ENCODE measurements around the gene ASB15.
"Not testable (repeated sequence)": the region's sequence is repeated elsewhere in the genome, so short reads cannot be mapped to it uniquely, and the experiment has no call there.

ASB15 gene

GRCh38 chr7:123599766-123600165 lies 1.9 kb upstream of the ASB15 start:
- no peak for DNase-seq

- no peak for DNase-seq
These were observed 745 bp upstream of the ASB15 start for GRCh38 chr7:123600876-123601275.

DNA sequence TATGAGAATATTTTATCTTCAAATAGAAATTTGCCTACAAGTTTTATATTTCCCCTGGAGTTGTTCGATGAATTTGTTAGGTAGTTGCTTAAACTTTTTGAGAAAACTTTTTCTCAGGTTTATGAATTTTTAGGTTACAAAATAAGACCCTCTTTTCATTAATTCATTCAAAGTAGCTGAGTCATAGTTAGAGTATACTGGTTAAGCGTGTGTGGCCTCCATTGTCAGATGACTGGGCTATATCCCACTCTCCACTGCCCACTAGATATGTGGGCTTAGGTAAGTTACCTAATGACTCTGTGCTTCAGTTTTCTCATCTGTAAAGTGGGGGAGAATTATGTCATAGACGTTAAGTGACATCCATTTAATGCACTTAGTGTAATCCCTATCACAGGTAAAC lies 1.0 kb downstream of the ASB15 start:
- no peak for DNase-seq

DNA sequence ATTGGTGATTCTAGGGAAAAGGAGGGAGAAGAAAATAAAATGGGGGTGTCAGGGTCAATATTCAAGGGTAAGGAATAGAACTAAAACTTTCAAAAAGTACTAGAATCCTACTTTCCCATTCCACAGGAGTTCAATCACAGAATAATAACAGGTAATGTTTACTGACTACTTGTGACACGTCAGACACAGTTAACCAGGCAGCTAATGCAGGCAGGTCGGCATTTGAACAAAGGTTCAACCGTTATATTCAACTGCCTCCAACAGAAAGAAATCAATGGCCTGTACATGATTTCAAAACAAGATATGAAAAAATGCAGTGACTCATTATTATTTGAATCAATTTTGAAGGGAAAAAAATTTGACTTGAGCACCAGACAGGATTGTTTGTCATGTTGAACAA lies 3.1 kb downstream of the ASB15 start:
- no peak for DNase-seq

GRCh38 chr7:123607423-123607975 lies 5.9 kb downstream of the ASB15 start:
- DNase-seq, result no peak

GRCh38 chr7:123608991-123609882 lies 7.6 kb downstream of the ASB15 start:
- DNase-seq, result no peak

DNA sequence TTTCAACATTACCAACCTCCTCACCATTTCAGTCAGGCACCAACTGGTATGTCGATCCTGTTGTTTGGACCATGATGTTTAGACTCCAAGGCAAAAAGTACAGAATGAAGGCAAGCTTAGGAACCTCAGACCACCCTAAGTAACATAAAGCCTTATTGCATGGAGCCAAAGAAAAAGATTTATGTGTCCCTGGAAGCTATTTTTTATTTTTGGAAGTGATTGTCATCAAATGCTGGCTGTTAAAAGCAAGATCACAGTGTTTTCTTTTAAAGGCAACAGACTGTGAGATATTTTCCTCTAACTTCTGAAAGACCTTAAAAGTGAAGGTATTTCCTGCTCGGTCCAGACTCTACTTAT lies 8.2 kb downstream of the ASB15 start:
- DNase-seq, result no peak

GRCh38 chr7:123612024-123612423 lies 10.4 kb downstream of the ASB15 start:
- no peak for DNase-seq

- DNase-seq, result no peak
These were observed 13.7 kb downstream of the ASB15 start for GRCh38 chr7:123615344-123615743.

GRCh38 chr7:123616223-123616622 lies 14.6 kb downstream of the ASB15 start:
- DNase-seq, result no peak

GRCh38 chr7:123621707-123622106 lies 20.1 kb downstream of the ASB15 start:
- no peak for DNase-seq

DNA sequence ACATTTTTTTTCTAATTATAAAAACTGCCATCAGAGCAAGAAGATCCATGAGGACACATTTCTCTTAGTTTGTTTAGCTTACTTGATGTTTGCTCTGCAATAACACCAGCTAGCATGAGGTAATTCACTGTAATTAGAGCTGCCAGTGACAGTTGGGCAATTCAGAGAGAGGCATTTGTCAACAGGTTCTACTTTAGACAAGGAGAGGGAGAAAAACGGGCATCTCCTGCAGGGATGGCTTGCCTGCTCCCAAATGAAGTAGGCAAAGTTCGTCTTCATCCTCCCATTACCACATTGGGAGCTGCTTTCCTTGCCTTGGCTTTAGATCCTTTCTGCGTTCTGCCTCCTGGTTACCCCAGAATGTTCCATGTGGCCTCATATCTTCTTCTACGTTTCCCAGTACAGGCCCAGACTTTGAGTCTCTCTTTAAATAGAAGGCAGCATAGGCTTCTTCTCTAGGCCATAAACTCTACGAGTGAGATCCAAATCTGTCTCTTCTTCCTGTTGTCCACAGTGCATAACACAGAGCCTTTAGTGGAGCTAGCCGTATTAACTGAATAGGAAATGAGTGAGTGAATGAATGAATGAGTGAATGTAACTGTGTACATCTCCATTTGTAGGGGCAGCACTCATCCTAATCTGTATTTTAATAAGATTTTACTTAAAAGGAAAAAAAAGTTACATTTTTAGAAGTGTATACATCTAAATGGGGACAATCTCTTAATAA lies 21.2 kb downstream of the ASB15 start:
- no peak for DNase-seq

- peak; percentile 78 for DNase-seq
These were observed 23.0 kb downstream of the ASB15 start for GRCh38 chr7:123624527-123625183.

DNA sequence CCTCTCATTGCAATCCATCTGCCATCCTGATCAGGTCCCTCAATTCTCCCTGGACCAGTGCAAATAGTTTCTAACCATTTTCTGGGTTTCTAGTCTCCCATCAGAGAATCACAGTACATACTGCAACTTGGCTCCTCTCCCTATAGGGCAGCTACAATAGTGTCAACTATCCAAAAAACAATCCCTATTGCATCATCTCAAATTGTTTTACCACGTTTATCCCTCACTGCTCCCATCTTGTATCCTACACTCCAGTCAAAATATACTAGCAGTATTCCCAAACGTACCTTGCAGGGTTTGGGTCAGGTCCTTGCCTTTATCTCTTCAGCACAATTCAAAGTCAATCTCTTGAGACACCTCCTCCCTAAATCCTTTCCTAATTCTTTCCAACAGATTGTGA lies 23.6 kb downstream of the ASB15 start:
- no peak for DNase-seq

- DNase-seq, result no peak
These were observed 26.2 kb downstream of the ASB15 start for GRCh38 chr7:123627851-123628250.

- DNase-seq, result no peak
These were observed 27.2 kb downstream of the ASB15 start for GRCh38 chr7:123628829-123629228.

GRCh38 chr7:123629281-123629680 lies 27.7 kb downstream of the ASB15 start:
- DNase-seq, result no peak

- DNase-seq, result no peak
These were observed 31.2 kb downstream of the ASB15 start for GRCh38 chr7:123632808-123633207.

DNA sequence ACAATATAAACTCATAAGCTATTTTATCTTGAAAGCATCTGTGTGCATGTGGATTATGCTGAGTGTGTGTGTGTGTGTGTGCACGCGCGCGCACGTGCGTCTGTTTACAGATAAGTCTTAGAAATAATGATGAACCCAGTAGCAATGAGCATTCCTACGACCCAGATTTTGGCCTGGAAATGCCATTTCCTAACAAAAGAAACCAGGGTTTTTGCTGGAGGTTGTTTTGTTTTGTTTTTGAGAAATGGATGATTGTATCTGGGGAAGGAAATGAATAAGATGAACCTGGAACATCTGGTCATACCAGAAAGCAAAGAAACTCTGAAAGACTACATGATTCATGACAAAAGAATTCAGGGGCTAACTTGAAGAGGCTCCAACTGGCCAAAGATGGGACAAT lies 31.9 kb downstream of the ASB15 start:
- no peak for DNase-seq

- not testable (repeated sequence) for DNase-seq
These were observed 32.5 kb downstream of the ASB15 start for GRCh38 chr7:123634011-123634573.

DNA sequence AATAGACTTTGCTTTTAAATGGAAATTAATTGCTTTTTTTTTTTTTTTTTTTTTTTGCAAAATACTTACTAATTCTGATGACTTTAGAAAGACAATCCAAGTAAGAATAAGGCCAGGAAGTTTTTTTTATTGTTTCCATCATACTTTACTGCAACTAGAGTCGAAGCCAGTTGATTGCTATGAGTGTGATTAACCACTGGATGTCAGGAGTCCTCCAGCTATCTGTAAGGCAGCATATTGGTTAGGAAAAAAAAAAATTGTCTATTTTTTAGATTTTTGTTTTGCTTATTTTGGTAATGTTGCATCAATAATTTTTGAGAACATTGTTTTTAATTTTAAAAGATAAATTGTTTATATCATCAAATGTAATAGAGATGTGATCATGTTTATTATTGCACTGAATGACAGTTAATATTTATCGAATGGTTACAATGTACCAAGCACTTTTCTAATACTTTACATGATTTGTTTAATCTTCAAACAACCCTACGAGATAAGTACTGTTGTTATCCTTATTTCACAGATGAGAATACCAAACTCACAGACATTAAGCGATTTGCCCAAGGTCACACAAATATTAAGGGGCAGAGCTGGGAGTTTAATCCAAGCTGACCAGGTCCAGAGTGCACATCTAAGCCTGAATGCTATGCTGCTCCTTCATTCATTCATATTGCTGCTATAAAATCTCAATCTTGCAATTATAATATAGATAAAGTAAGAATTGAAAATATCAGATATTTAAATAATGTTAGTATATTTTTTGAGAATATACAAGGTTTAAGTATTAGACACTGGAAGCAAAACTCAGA lies 34.1 kb downstream of the ASB15 start:
- no peak for DNase-seq

GRCh38 chr7:123637203-123637602 lies 35.6 kb downstream of the ASB15 start:
- DNase-seq, result no peak
